GM12865 (cell line): Measurements from ENCODE around the gene AMPH.
A peak's percentile ranks its signal among the peaks of the same experiment; 100 is the strongest.
"Not testable (repeated sequence)": the region's sequence is repeated elsewhere in the genome, so short reads cannot be mapped to it uniquely, and the experiment has no call there.

Experiments
- DNase-seq: peaks from one replicate; pipeline ENCODE4 v3.0.0; 2010; ENCODE audit warnings: low read depth
- H3K4me3 ChIP-seq: 2 replicates; pipeline ENCODE4 v1.5.1; 2011; ENCODE audit warnings: mild to moderate bottlenecking, low read depth, low read length, control low read depth
- TF ChIP-seq, protein P1 (sequence below): IDR thresholded peaks from 2 replicates; pipeline ENCODE4 v1.5.1; 2011; ENCODE audit warnings: low read length, control low read depth, low read depth, inconsistent platforms; ENCODE audit not compliant: insufficient read depth; ENCODE audit errors: missing control alignments

Gene AMPH

DNA sequence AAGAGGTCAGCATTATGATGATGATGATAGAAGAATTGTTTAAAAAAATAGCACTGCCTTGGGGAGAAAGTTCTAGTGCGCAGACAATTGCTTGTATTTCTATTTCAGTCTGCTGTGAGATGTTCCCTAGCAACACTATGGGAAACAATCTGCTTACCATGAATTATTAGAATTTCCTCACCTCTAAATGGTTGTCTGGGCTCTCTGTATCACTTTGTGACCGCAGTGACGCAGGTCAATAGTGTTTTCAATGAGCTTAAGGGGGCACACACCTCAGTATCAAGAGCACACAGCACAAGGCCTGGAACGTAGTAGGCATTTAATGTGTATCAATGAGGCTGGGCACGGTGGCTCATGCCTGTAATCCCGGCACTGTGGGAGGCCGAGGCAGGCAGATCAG lies 258.9 kb downstream of the AMPH start:
- TF ChIP-seq, protein P1, sequence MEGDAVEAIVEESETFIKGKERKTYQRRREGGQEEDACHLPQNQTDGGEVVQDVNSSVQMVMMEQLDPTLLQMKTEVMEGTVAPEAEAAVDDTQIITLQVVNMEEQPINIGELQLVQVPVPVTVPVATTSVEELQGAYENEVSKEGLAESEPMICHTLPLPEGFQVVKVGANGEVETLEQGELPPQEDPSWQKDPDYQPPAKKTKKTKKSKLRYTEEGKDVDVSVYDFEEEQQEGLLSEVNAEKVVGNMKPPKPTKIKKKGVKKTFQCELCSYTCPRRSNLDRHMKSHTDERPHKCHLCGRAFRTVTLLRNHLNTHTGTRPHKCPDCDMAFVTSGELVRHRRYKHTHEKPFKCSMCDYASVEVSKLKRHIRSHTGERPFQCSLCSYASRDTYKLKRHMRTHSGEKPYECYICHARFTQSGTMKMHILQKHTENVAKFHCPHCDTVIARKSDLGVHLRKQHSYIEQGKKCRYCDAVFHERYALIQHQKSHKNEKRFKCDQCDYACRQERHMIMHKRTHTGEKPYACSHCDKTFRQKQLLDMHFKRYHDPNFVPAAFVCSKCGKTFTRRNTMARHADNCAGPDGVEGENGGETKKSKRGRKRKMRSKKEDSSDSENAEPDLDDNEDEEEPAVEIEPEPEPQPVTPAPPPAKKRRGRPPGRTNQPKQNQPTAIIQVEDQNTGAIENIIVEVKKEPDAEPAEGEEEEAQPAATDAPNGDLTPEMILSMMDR = no peak
- H3K4me3 ChIP-seq = no peak overlapping the region
- no peak for DNase-seq

DNA sequence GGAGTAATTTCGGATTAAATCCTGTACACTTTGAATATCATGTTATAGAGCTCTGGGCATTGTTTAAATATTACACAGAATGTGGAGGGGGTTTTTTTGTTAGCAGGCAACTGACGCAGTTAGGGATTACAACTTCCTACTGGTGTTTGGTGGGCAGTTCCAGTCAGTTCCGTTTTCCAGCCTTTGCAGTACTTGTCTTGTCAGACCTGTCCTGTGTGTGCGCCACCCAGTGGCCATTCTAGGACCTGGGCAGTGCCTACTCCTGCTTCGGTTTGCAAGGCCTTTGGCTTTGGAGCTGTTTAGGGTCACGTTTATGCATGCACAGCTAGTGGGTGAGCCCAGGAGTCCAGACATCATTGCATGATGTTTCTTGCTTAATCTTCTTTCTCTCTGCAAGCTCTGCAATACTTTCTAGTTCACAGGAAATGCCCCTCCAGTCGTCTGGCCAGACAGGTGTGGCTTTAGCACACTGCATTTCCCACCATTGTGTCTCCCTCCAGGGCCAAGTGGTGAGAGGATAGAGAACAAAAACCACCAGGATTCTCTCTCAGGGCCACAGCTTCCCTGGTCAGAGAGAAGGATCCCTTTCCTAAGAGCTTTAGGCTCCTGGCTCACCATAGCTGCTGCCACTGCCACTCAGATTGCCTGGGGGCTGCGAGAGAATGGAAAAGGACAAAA lies 261.2 kb downstream of the AMPH start:
- TF ChIP-seq, protein P1 = peak; percentile 73
- DNase-seq = peak; percentile 80
- H3K4me3 ChIP-seq = no peak overlapping the region

DNA sequence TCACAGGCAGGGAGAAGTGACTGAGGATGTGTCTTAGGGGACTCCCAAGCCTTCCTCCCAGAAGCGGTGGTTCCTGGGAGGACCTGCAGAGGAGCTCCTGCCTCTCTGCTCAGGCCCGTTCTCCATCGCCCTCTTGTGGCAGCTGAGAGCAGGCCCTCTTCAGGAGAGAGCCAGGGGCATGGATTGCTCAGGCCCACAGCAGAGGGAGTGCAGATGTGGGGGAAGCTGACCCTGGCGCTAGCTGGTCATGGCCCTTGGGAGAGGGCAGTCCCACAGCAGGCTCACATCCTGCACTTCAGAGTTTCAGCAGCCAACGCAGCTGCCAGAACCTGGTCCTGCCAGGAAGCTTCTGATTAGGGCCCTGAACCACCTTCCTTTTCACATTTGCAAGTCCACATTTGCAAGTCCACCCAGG lies 263.0 kb downstream of the AMPH start:
- DNase-seq = peak; percentile 85
- TF ChIP-seq, protein P1 = peak; percentile 89
- H3K4me3 ChIP-seq = no peak overlapping the region

DNA sequence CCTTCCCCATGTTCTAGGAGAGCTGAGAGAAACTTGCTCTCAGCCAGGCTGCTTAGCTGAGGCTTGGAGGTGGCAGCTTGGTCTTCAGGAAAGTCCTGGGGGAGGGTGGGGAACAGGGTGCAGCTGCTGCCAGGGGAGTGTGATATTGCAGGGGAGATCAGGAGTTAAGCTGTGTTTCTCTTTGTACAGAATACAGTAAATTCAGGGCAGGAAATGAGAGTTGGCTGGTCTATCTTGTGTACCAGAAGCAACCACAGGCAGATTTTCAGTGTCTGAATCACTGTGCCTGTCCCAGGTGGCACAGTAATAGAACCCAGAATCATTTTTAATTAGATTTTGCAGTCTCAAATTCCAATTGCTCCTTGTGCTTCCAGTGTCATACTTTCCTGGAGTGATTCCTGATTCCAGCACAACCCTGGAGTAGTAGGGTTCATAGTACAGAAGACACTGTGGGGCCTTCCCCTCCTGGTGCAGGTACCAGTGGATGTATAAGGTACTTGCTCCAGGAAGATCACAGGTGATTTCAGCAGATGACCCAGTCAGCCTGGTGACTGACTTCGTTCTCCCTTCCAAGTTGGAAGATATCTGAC lies 263.8 kb downstream of the AMPH start:
- no peak overlapping the region for H3K4me3 ChIP-seq
- TF ChIP-seq, protein P1 = no peak
- DNase-seq = peak; percentile 72

DNA sequence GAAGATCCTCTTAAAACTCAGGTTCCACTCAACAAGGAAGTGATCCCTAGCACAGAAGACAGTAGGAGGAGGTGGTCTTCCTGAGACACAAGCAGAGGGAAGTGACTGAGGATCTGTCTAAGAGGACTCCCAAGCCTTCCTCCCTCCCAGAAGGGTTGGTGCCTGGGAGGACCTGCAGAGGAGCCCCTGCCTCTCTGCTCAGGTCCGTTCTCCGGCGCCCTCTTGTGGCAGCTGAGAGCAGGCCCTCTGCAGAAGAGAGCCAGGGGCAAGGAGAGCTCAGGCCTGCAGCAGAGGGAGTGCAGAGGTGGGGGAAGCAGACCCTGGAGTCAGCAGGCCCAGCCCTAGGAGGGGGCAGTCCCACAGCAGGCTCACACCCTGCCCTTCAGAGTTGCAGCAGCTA lies 267.8 kb downstream of the AMPH start:
- TF ChIP-seq, protein P1 = peak; percentile 69
- not testable (repeated sequence) for H3K4me3 ChIP-seq
- DNase-seq = peak; percentile 60

DNA sequence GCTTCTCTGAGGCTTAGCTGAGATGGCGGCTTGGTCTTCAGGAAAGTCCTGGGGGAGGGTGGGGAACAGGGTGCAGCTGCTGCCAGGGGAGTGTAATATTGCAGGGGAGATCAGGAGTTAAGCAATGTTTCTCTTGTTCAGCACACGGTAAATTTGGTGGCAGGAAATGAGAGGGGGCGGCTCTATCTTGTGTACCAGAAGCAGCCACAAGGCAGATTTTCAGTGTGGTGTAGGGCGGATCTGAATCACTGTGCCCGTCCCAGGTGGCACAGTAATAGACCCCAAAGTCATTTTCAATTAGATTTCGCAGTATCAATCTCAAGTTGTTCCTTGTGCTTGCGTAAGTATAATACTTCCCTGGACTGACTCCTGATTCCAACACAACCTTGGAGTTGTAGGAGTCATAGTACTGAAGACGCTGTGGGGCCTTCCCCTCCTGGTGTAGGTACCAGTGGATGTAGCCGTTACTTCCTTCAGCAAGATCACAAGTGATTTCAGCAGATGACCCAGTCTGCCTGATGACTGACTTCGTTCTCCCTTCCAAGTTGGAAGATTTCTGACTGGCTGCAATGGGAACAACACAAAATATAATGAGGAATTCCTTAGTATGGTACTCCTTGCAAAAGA lies 268.4 kb downstream of the AMPH start:
- DNase-seq = peak; percentile 60
- not testable (repeated sequence) for H3K4me3 ChIP-seq

DNA sequence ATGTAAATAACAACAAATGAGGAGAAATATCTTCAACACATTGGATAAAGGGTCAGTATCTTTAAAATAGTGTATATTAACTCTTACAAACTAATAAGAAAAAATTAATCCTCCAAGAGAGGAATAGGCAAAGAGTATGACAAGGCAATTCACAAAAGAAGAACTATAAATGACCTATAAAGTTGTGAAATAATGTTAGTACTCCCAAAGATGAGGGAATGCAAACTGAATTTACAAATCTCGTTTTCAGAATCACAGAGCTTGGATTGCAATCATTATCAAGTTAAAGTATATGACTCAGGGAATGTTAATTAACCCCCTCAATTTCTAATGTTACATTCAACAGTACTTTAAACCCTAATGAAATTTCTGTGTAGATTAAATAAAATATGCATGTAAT lies 270.4 kb downstream of the AMPH start:
- H3K4me3 ChIP-seq = no peak overlapping the region
- TF ChIP-seq, protein P1 = no peak
- DNase-seq = no peak
